ENCODE data around the gene TASP1.

GRCh38 chr20:13458860-13459451, 179.8 kb downstream of the TASP1 start:
- TF ChIP-seq TAF1 (IDR thresholded peaks at IDR 0.05; ENCODE audit: borderline replicate concordance, low read depth, low read length) (no peak), POLR2A (IDR thresholded peaks at IDR 0.05; ENCODE audit: low read depth, low read length) (no peak)

All from GM12892 (cell line).